ENCODE measurements around the gene PTDSS2. TPM values are rescaled to one million over a fixed set of nuclear protein-coding genes. Genes with fewer than 3 reads are reported as not detected.

PTDSS2 gene
- total and polyA plus RNA-seq, 2 of the 13 experiments (the other 11 are each of a cell fraction or from before 2014, with no cell fraction given): 21.7 to 26.4 TPM

- TF ChIP-seq TSC22D2 (CRISPR knock-in tag; IDR thresholded peaks at IDR 0.05; ENCODE audit: borderline replicate concordance) (no peak), FOXC1 (CRISPR knock-in tag; IDR thresholded peaks at IDR 0.05; ENCODE audit: borderline replicate concordance) (peak; percentile 4; the same call in 1 of the 2 replicates), STAT6 (CRISPR knock-in tag; IDR thresholded peaks at IDR 0.05; ENCODE audit: borderline replicate concordance) (no peak), MAFK (conservative IDR thresholded peaks at IDR 0.05 in 1 of 2, IDR thresholded peaks at IDR 0.05 in 1 of 2; ENCODE audit: low read length in 2 of 2) (peak; percentile 42 to 43; a peak in 2 of 4 replicates), ZNF263 (CRISPR knock-in tag; IDR thresholded peaks at IDR 0.05) (no peak), NRL (CRISPR knock-in tag; IDR thresholded peaks at IDR 0.05; ENCODE audit: borderline replicate concordance) (no peak), MAFG (CRISPR knock-in tag; IDR thresholded peaks at IDR 0.05) (no peak), ZNF788 (CRISPR knock-in tag; IDR thresholded peaks at IDR 0.05; ENCODE audit: borderline replicate concordance) (0 out of 2 replicates have a peak, but pooled peaks have one; percentile 35), DPF2 (CRISPR knock-in tag; IDR thresholded peaks at IDR 0.05; ENCODE audit: borderline replicate concordance, low read depth) (no peak), NFE2 (CRISPR knock-in tag; IDR thresholded peaks at IDR 0.05) (no peak), ZNF572 (CRISPR knock-in tag; IDR thresholded peaks at IDR 0.05) (0 out of 2 replicates have a peak, but pooled peaks have one; percentile 4), KDM2A (CRISPR knock-in tag; IDR thresholded peaks at IDR 0.05; ENCODE audit: borderline replicate concordance, low read depth) (peak; percentile 16; the same call in 1 of the 2 replicates), PAXIP1 (CRISPR knock-in tag; conservative IDR thresholded peaks at IDR 0.05) (0 out of 2 replicates have a peak, but pooled peaks have one; percentile 3), SIX4 (CRISPR knock-in tag; IDR thresholded peaks at IDR 0.05) (no peak), ARID4A (CRISPR knock-in tag; IDR thresholded peaks at IDR 0.05; ENCODE audit: borderline replicate concordance) (0 out of 2 replicates have a peak, but pooled peaks have one; percentile 8)
Observed at GRCh38 chr11:537622-538430, 87.7 kb downstream of the PTDSS2 start (continued).
